ENCODE results near the gene PDE8B.

DNA sequence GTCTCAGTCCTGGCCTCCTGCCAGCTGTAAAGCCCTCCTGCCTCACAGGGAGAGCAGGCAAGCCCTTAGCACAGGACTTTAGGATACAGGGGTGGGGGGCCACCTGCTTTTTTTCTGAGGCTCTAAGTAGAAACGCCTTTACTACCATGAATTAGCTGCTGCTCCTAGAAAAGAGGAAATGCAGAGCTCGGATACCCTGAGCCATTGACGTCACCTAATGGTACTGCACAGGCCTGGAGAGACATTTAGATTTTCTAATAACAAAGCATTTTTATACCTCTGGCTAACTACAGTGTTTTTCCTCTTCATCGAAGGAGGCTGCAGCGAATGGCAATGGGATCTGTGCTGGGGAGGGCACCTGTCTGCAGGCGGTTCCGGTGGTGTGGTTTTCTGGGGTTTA lies 144.6 kb downstream of the PDE8B start:
- no peak for TF ChIP-seq EZH2 (IDR thresholded peaks at IDR 0.05; ENCODE audit: low read length, unreplicated experiment)
- TF ChIP-seq, protein P1, sequence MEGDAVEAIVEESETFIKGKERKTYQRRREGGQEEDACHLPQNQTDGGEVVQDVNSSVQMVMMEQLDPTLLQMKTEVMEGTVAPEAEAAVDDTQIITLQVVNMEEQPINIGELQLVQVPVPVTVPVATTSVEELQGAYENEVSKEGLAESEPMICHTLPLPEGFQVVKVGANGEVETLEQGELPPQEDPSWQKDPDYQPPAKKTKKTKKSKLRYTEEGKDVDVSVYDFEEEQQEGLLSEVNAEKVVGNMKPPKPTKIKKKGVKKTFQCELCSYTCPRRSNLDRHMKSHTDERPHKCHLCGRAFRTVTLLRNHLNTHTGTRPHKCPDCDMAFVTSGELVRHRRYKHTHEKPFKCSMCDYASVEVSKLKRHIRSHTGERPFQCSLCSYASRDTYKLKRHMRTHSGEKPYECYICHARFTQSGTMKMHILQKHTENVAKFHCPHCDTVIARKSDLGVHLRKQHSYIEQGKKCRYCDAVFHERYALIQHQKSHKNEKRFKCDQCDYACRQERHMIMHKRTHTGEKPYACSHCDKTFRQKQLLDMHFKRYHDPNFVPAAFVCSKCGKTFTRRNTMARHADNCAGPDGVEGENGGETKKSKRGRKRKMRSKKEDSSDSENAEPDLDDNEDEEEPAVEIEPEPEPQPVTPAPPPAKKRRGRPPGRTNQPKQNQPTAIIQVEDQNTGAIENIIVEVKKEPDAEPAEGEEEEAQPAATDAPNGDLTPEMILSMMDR (conservative IDR thresholded peaks at IDR 0.05; ENCODE audit: low read depth, low read length), result no peak
